CD4-positive, CD25-positive, alpha-beta regulatory T cell (primary cell): ENCODE measurements around the gene SLC1A1. TPM values are rescaled to one million over a fixed set of nuclear protein-coding genes. Genes with fewer than 3 reads are reported as not detected.

ENCODE experiments used
- ATAC-seq, 2 donors: fragments of 150-1000 bp; cut with Tn5 transposase; one replicate each; pipeline ENCODE4 v1.10.0; 2021; ENCODE audit warnings: low read depth in 2 of 2, moderate number of reproducible peaks in 2 of 2, moderate library complexity in 1 of 2
- DNase-seq, 3 donors: peaks; one replicate each; pipeline versions ENCODE4 v3.0.0 to v3.0.0-alpha.2; 2012 to 2022; ENCODE audit warnings: mixed read lengths in 1 of 3
- H3K27ac ChIP-seq: one replicate; pipeline ENCODE4 v1.7.0; 2013; ENCODE audit warnings: mild to moderate bottlenecking, low read length; ENCODE audit not compliant: insufficient read depth, poor library complexity, severe bottlenecking
- H3K27me3 ChIP-seq: one replicate; pipeline ENCODE4 v1.7.0; 2013; ENCODE audit warnings: low read length; ENCODE audit not compliant: control insufficient read depth, insufficient read depth
- H3K36me3 ChIP-seq: one replicate; pipeline ENCODE4 v1.7.0; 2013; ENCODE audit warnings: mild to moderate bottlenecking, low read length, moderate library complexity; ENCODE audit not compliant: control insufficient read depth, insufficient read depth
- H3K4me1 ChIP-seq: 2 replicates; pipeline ENCODE4 v1.7.0; 2013; ENCODE audit warnings: mild to moderate bottlenecking, low read length; ENCODE audit not compliant: insufficient read depth, control insufficient read depth, poor library complexity, severe bottlenecking
- H3K4me3 ChIP-seq: one replicate; pipeline ENCODE4 v1.7.0; 2013; ENCODE audit warnings: low read depth, mild to moderate bottlenecking, low read length, moderate library complexity
- H3K9me3 ChIP-seq, 2 experiments: 1 replicate in 1 of 2; 2 replicates in 1 of 2; pipeline ENCODE4 v1.7.0; 2013; ENCODE audit warnings: low read length in 2 of 2, mild to moderate bottlenecking in 1 of 2, moderate library complexity in 1 of 2; ENCODE audit not compliant: control insufficient read depth in 2 of 2
- H3K27ac Mint-ChIP-seq, 3 donors: one replicate each; pipeline ENCODE4 v1.8.0; 2020 to 2022; ENCODE audit warnings: mild to moderate bottlenecking in 3 of 3, mixed read lengths in 3 of 3, moderate library complexity in 2 of 3
- H3K27me3 Mint-ChIP-seq: one replicate; pipeline ENCODE4 v1.8.0; 2022; ENCODE audit warnings: mild to moderate bottlenecking, mixed read lengths
- H3K36me3 Mint-ChIP-seq: one replicate; pipeline ENCODE4 v1.8.0; 2020; ENCODE audit warnings: mixed read lengths
- H3K4me1 Mint-ChIP-seq, 4 donors: one replicate each; pipeline ENCODE4 v1.8.0; 2020 to 2022; ENCODE audit warnings: mixed read lengths in 4 of 4, mild to moderate bottlenecking in 1 of 4
- H3K4me3 Mint-ChIP-seq, 4 donors: one replicate each; pipeline ENCODE4 v1.8.0; 2020 to 2022; ENCODE audit warnings: mild to moderate bottlenecking in 4 of 4, mixed read lengths in 4 of 4, moderate library complexity in 3 of 4
- H3K9me3 Mint-ChIP-seq, 7 donors: one replicate each; pipeline ENCODE4 v1.8.0; 2020 to 2022; ENCODE audit warnings: mixed read lengths in 7 of 7, mild to moderate bottlenecking in 3 of 7, moderate library complexity in 2 of 7
- polyA plus RNA-seq, 4 donors: library from polyadenylated mRNA; unstranded; fragments of 300-500 nt; fragmentation: Illumina TruSeq; gene quantifications; one replicate each; pipeline ENCODE4 v1.2.3, GENCODE V29; 2021
- total RNA-seq: library from RNA; stranded (reverse); gene quantifications from one replicate; pipeline ENCODE4 v1.2.3, GENCODE V29; 2022

Gene SLC1A1
- total and polyA plus RNA-seq, 5 donors from 2014 or later, result 0.37 to 3.3 (median 1.3) TPM

DNA sequence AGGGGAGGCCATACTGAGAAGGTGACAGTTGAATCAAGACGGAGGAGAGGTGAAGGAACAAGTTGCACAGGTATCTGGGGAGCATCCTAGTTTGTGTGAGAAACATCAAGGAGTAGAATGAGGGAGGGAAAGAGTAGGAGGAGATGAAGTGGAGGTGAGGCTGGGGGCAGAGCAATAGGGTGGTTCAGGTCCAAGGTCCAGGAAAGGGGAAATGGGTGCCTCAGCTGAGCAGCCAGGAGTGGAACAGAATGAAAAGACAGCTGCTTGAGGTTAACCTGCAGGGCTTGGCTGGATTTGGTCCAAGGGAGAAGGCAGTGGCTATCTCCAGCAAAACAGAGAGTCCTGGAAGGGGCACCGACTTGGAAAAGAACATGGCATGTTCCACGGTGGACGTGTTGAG lies 5.3 kb downstream of the SLC1A1 start:
- peak overlapping the region in 1 of 3 donors; percentile 42 for H3K27ac Mint-ChIP-seq
- DNase-seq (no peak), ATAC-seq (no peak)
- H3K4me1 ChIP-seq, result peaks cover 11% of the 10 kb centered on the region
- no peaks in the 10 kb centered on the region for H3K36me3 Mint-ChIP-seq
- H3K27ac ChIP-seq, result no peak overlapping the region
- H3K4me3 ChIP-seq, result no peak overlapping the region
- peaks cover 0 to 3% (median 0%) of the 10 kb centered on the region in 7 donors for H3K9me3 Mint-ChIP-seq
- H3K9me3 ChIP-seq, result no peaks in the 10 kb centered on the region
- H3K4me1 Mint-ChIP-seq, result peaks cover 5 to 16% (median 10%) of the 10 kb centered on the region in 4 donors
- peaks cover 18% of the 10 kb centered on the region for H3K27me3 ChIP-seq
- peaks cover 43% of the 10 kb centered on the region for H3K27me3 Mint-ChIP-seq
- H3K4me3 Mint-ChIP-seq, result no peak overlapping the region
- no peaks in the 10 kb centered on the region for H3K36me3 ChIP-seq

DNA sequence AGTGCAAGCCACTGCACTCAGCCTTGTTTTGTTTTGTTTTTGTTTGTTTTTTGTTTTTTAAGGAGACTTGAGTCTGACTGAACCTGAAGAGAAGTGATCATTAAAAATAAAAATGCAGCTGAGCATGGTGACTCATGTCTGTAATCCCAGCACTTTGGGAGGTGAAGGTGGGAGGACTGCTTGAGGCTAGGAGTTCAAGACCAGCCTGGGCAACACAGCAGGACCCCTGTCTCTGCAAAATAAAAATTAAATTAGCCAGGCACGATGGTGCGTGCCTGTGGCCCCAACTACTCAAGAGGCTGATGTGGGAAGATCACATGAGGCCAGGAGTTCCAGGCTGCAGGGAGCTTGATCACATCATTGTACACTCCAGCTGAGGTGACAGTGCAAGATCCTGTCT lies 6.2 kb downstream of the SLC1A1 start:
- ATAC-seq (no peak), DNase-seq (no peak)
- Histone ChIP-seq H3K4me1 (peaks cover 2% of the 10 kb centered on the region), H3K36me3 (no peaks in the 10 kb centered on the region), H3K9me3 (no peaks in the 10 kb centered on the region), H3K27ac (no peak overlapping the region), H3K4me3 (no peak overlapping the region), H3K27me3 (peaks cover 16% of the 10 kb centered on the region)
- Mint-ChIP-seq H3K4me1 (peaks cover 0 to 13% (median 4%) of the 10 kb centered on the region in 4 donors), H3K4me3 (no peak overlapping the region), H3K27ac (peak overlapping the region in 1 of 3 donors; percentile 42), H3K27me3 (peaks cover 33% of the 10 kb centered on the region), H3K36me3 (no peaks in the 10 kb centered on the region), H3K9me3 (peaks cover 0 to 3% (median 0%) of the 10 kb centered on the region in 7 donors)

DNA sequence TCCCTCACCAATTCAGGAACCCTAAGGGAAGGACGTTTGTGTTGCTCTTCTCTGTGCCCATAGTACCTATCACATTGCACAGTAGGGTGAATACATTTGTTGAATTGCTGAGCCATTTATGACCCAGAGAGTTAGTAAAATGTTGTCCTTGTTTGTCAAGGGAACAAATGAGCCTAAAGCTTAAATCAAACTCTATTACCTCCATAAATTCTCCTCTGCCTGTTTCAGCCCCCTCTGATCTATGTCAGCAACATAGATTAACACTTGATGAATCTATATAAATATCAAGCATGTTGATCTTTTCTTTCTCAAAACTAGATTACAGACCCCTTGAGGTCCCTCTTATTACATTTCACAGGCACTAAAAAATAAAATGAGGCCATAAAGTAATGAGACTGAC lies 7.1 kb downstream of the SLC1A1 start:
- no peak overlapping the region for H3K4me3 Mint-ChIP-seq
- peaks cover 8% of the 10 kb centered on the region for H3K27me3 ChIP-seq
- DNase-seq (no peak), ATAC-seq (no peak)
- no peaks in the 10 kb centered on the region for H3K36me3 ChIP-seq
- H3K4me1 Mint-ChIP-seq, result peaks cover 0 to 4% (median 0%) of the 10 kb centered on the region in 4 donors
- peaks cover 26% of the 10 kb centered on the region for H3K27me3 Mint-ChIP-seq
- H3K9me3 ChIP-seq, result no peaks in the 10 kb centered on the region
- peaks cover 0 to 3% (median 0%) of the 10 kb centered on the region in 7 donors for H3K9me3 Mint-ChIP-seq
- H3K4me3 ChIP-seq, result no peak overlapping the region
- no peaks in the 10 kb centered on the region for H3K4me1 ChIP-seq
- no peaks in the 10 kb centered on the region for H3K36me3 Mint-ChIP-seq
- H3K27ac ChIP-seq, result no peak overlapping the region
- no peak overlapping the region for H3K27ac Mint-ChIP-seq

DNA sequence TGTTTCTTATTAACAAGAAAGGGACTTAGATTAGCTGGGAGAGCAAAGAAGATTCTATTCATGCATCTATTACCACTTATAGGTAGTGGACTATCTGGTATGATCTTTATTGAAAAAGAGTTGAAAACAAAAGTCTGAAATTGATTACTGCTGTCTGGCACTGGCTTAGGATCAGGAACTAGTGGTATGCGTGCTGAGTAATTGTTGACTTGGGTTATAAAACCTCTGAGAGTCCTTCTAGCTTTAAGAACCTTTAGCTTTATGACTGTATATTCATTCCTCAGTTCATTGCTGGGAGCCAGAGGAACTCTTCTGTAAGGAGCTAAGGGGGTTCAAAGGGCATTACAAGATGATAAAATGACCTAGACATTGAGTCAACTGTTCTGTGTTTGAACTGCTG lies 7.6 kb downstream of the SLC1A1 start:
- Mint-ChIP-seq H3K4me3 (no peak overlapping the region), H3K36me3 (no peaks in the 10 kb centered on the region), H3K9me3 (peaks cover 0 to 3% (median 0%) of the 10 kb centered on the region in 7 donors)

DNA sequence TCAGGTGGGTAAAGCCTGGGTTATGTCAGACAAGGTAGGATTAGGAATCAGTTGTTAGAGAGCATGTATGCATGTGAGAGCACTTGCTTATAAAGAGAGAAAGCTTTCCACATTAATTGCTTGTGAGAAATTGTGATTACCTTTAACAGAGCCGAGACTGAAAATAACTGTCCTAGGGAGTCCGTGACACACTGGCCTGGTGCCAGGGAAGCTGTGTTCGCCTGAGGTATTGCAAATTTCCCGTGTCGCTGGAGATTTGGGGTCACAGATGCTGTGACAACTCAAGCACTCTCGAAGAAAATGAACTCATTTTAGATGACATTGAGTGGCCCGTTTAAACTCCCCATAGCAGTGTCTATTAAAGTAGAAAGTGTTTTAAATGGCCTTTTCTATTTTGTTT lies 9.6 kb downstream of the SLC1A1 start:
- no peaks in the 10 kb centered on the region for H3K27me3 ChIP-seq
- DNase-seq, result no peak
- Mint-ChIP-seq H3K4me1 (peaks cover 0 to 4% (median 0%) of the 10 kb centered on the region in 4 donors), H3K36me3 (no peaks in the 10 kb centered on the region), H3K9me3 (peaks cover 0 to 3% (median 0%) of the 10 kb centered on the region in 7 donors), H3K27ac (no peak overlapping the region), H3K27me3 (peaks cover 16% of the 10 kb centered on the region), H3K4me3 (no peak overlapping the region)
- no peak overlapping the region for H3K4me3 ChIP-seq
- ATAC-seq, result no peak
- H3K36me3 ChIP-seq, result no peaks in the 10 kb centered on the region
- H3K4me1 ChIP-seq, result no peaks in the 10 kb centered on the region
- H3K9me3 ChIP-seq, result no peaks in the 10 kb centered on the region
- H3K27ac ChIP-seq, result no peak overlapping the region

More for the DNA sequence above, 7.6 kb downstream of the SLC1A1 start:
- H3K4me3 ChIP-seq, result no peak overlapping the region
- H3K36me3 ChIP-seq, result no peaks in the 10 kb centered on the region
- DNase-seq (no peak), ATAC-seq (no peak)
- peaks cover 5% of the 10 kb centered on the region for H3K27me3 ChIP-seq
- Mint-ChIP-seq H3K4me1 (peaks cover 0 to 4% (median 0%) of the 10 kb centered on the region in 4 donors), H3K27ac (no peak overlapping the region), H3K27me3 (peaks cover 25% of the 10 kb centered on the region)
- H3K9me3 ChIP-seq, result no peaks in the 10 kb centered on the region
- H3K4me1 ChIP-seq, result no peaks in the 10 kb centered on the region
- no peak overlapping the region for H3K27ac ChIP-seq

DNA sequence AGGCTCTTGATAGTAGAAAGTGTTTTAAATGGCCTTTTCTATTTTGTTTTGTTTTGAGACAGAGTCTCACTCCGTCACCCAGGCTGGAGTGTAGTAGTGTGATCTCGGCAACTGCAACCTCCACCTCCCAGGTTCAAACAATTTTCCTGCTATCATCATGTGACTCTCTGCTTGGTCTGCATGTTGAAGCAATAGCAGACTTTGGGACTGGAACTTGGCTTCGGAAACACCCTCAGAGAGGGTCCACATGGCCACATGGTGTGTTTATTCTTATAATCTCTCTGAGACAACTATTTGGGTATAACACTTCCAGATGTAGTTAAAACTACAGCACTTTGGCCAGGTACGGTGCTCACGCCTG lies 10.9 kb downstream of the SLC1A1 start:
- H3K4me1 Mint-ChIP-seq, result peaks cover 0 to 4% (median 0%) of the 10 kb centered on the region in 4 donors
- Histone ChIP-seq H3K9me3 (no peaks in the 10 kb centered on the region), H3K4me1 (no peaks in the 10 kb centered on the region), H3K4me3 (no peak overlapping the region), H3K36me3 (no peaks in the 10 kb centered on the region), H3K27ac (no peak overlapping the region), H3K27me3 (no peaks in the 10 kb centered on the region)
- peak overlapping the region in 1 of 3 donors; percentile 47 for H3K27ac Mint-ChIP-seq
- no peak for ATAC-seq
- no peak for DNase-seq
- H3K9me3 Mint-ChIP-seq, result no peaks in the 10 kb centered on the region
- no peaks in the 10 kb centered on the region for H3K36me3 Mint-ChIP-seq
- H3K4me3 Mint-ChIP-seq, result no peak overlapping the region
- H3K27me3 Mint-ChIP-seq, result peaks cover 9% of the 10 kb centered on the region

DNA sequence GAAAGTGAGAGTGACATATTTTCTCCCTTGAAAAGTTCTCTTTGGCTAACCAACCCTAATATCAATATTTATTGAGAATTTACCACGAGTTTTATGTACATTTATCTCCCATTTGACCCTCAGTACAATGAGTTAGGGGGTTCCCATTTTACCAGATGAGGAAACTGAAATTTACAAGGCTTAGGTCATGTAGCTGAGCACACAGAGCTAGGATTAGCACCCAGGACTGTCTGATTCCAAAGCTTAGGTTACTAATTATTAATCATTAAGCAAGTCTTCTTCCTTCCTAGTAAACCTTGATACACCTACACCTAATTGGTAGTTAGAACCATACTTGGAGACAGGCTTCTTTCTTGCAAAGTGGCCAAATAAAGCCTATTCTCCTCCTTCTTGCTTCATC lies 12.2 kb downstream of the SLC1A1 start:
- Mint-ChIP-seq H3K9me3 (no peaks in the 10 kb centered on the region), H3K27ac (no peak overlapping the region), H3K36me3 (no peaks in the 10 kb centered on the region), H3K4me1 (peaks cover 0 to 4% (median 0%) of the 10 kb centered on the region in 4 donors), H3K4me3 (no peak overlapping the region), H3K27me3 (peaks cover 5% of the 10 kb centered on the region)
- H3K4me3 ChIP-seq, result no peak overlapping the region
- H3K27me3 ChIP-seq, result no peaks in the 10 kb centered on the region
- no peaks in the 10 kb centered on the region for H3K36me3 ChIP-seq
- DNase-seq (no peak), ATAC-seq (no peak)
- no peak overlapping the region for H3K27ac ChIP-seq
- no peaks in the 10 kb centered on the region for H3K9me3 ChIP-seq
- H3K4me1 ChIP-seq, result no peaks in the 10 kb centered on the region

DNA sequence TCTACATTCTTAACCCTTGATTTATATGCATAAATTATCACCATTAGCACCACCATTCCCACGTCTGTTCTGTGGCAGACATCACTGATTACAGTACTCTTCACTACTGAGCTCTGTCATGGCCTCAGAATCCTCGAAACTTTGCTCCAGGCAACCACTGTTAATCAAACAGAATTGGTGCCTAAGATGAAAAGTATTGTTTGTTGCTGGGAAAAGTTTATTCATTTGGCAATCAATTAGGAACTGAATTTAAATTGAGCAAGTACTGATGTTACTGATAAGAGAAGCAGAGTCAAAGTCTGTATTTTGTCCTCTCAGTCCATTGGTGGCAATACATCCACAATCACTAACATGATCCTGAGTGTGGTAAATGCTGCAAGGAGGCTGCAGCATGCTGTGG lies 12.8 kb downstream of the SLC1A1 start:
- Mint-ChIP-seq H3K27ac (peak overlapping the region in 2 of 3 donors; percentile 3 to 4), H3K27me3 (peaks cover 5% of the 10 kb centered on the region), H3K4me3 (no peak overlapping the region), H3K36me3 (no peaks in the 10 kb centered on the region), H3K9me3 (peaks cover 0 to 1% (median 0%) of the 10 kb centered on the region in 7 donors), H3K4me1 (peaks cover 0 to 4% (median 0%) of the 10 kb centered on the region in 4 donors)
- Histone ChIP-seq H3K36me3 (no peaks in the 10 kb centered on the region), H3K27ac (no peak overlapping the region), H3K4me3 (no peak overlapping the region), H3K9me3 (no peaks in the 10 kb centered on the region), H3K4me1 (no peaks in the 10 kb centered on the region), H3K27me3 (no peaks in the 10 kb centered on the region)
- ATAC-seq (no peak), DNase-seq (no peak)
